Dedifferentiated amniotic fluid mesenchymal stem cell (primary cell): Measurements from ENCODE around the gene CISD1.
A peak's percentile ranks its signal among the peaks of the same experiment; 100 is the strongest.

Source experiments
- DNase-seq: peaks from one replicate; pipeline ENCODE4 v3.0.0-alpha.2; 2016; ENCODE audit errors: extremely low spot score

CISD1 gene

DNA sequence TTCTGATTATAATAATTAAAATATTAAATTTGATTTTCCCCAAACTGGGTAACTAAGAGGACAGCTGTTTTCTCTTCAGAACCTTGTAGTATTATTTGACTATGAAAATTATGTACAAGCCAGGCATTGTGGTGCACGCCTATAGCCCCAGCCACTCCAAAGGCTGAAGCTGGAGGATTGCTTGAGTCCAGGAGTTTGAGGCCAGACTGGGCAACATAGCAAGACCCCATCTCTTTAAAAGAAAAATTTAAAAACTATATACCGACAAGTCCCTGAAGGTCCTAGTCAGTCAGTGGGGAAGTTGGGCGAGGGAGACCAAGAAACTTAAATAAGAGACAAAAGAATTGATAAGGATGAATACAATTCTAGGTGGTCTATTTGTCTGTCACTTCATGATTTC lies 38.7 kb downstream of the CISD1 start:
- no peak for DNase-seq

DNA sequence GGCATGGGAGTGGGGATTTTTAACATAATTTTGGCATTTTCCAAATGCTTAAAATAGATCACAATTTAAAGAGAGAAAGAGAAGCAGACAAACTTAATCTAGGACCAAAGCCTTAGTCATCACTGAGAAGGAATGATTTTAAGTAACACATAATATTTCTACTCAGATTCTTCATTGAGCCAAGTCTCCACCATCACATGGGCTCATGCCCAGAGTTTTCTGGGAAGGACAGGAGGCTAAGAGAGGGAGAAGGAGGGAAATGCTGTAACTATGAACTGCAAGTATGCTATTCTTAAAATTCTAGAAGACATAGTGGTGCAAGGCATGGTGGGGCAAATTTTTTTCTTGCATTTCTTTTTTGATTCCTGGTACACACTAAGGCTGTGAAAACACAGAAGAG lies 42.1 kb downstream of the CISD1 start:
- DNase-seq = no peak

DNA sequence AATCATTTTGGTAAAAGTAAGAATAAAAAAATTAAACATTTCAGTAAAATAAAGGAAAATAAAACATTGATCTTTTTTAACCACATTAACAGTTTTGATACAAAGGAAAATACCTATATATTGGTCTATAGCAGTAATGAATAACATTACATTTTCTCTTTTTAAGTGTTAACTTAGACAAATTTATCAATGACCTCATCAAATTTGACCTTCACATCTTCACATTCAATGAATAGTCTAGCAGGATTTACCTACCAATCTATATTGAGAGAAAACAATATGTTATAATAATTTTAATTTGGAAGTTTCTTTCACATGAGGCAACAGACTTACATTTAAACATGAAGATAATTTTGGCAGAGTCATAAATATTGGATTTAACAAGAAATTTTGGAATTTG lies 47.9 kb downstream of the CISD1 start:
- no peak for DNase-seq

DNA sequence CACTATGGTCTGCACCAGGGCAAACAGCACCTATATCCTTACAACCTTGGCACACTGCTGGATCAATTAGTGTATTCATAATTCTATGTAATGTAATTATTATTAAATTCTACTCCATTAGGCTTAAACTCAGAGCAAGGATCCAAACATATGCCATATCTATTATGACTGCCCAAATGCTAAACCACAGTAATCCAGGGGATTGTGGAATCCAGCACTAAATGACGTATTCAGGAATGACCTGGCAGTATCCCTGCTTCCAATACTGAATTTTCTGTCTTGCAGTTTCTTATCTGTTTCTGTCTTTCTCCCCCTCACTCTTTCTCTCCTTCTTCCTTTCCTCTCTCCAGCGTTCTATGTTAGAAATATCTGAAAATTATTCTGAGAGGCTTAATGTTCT lies 49.4 kb downstream of the CISD1 start:
- no peak for DNase-seq

DNA sequence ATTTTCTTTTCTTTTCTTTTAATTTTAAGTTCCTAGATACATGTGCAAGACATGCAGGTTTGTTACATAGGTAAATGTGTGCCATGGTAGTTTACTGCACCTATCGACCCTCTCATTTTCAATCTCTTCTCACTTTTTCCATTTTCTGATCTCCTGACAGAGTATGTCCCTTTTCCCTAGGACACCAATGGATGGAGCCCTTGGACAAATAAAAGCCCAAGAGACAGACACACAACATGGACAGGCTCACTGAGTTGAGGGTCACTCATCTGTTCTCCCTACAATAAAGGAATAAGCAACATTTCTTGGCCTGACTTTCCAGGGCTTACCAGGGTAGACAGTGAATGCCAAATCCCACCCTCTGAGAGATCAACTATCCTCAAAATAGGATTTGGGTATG lies 50.6 kb downstream of the CISD1 start:
- DNase-seq = no peak

DNA sequence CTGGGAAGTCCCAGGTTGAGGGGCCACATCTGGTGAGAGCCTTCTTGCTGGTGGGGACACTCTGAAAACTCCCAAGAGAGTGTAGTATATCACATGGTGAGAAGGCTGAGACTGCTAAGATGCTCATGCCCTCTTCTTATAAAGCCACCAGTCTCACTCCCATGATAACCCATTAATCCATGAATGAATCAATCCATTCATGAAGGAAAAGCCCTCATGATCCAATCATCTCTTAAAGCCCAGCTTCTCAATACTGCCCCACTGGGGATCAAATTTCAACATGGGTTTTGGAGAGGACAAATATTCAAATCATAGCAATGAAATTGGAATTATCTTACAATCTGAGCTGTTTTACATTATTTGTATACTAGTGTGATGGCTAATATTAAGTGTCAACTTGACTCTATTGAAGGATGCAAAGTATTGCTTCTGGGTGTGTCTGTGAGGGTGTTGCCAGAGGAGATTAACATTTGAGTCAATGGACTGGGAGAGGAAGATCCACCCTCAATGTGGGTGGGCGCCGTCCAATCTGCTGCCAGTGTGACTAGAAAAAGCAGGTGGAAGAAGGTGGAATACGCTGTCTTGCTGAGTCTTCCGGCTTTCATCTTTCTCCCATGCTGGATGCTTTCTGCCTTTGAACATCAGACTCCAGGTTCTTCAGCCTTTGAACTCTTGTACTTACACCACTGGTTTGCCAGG lies 51.5 kb downstream of the CISD1 start:
- DNase-seq = no peak

DNA sequence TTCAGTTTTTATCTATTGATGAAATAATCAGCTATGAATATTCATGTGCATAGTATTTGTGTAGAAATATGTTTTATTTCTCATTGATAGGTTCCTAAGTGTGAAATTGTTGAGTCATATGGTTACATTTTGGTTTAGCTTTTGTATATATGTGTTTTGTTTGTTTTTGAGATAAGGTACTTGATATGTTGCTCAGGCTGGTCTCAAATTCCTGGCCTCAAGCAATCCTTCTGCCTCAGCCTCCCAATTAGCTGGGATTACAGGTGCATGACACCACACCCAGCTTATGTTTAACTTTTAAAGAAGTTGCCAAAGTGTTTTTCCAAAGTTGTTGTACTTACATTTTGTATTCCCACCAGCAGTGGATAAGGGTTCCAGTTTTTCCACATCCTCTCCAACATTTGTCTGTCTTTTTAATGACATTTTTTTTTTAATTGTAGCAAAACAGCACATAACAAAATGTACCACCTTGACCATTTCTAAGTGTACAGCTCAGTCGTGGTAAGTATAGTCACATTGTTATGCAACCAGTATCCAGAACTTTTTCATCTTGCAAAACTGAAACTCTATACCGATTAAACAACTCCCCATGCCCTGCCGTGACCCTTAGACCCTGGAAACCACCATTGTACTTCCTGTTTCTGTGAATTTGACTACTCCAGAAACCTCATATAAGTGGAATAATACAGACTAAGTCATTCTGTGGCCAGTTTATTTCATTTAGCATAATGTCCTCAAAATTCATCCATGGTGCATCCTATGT lies 53.3 kb downstream of the CISD1 start:
- DNase-seq = no peak

DNA sequence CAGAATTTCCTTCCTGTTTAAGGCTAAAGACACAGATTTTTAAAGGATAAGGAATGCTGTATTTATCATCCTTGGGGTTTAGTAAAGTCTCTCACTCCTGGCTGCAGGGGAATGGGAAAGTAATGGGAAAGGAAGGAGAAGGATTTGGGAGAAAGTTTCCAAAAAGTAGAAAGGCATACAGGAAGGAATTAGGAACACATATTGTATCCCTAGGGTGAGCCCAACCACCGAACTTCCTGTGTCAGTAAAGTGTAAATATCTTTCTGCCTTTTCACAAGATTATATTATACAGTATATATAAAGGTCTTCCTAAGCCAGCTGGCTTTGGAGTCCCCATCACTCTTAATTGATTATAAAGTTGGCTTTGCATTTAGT lies 53.9 kb downstream of the CISD1 start:
- DNase-seq = no peak

DNA sequence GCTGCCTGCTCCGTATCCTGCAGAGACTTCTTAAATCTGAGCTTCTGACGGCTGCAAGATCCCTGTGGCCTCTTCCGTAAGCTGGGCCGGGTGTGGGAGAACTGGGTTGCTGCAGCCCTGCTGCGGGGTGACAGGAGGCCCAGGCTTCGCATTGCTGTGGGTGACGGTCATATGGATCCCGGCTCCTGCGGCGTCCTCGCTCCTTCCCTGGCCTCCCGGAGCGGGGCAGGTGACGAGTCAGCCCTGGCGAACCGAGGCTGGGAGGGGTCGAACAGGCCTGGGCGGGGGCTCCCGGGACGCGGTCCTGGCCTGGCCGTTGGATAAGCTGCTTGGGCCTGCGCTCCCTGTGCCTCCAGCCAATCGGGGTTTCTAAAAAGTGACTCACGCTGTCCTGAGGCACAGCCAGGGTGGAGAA lies 58.0 kb downstream of the CISD1 start:
- no peak for DNase-seq

DNA sequence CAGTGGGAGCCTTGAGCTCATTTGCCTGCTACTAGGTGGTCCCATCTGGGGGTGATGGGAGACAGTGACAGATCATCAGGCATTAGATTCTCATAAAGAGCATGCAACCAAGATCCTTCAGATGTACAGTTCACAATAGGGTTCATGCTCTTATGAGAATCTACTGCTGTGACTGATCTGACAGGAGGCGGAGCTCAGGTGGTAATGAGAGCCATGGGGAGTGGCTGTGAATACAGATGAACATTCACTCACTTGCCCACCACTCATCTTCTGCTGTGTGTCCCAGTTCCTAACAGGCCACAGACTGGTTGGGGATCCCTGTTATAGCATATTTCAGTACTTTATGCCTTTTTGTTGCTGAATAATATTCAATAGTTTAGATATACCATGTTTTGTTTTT lies 59.3 kb downstream of the CISD1 start:
- DNase-seq = no peak

DNA sequence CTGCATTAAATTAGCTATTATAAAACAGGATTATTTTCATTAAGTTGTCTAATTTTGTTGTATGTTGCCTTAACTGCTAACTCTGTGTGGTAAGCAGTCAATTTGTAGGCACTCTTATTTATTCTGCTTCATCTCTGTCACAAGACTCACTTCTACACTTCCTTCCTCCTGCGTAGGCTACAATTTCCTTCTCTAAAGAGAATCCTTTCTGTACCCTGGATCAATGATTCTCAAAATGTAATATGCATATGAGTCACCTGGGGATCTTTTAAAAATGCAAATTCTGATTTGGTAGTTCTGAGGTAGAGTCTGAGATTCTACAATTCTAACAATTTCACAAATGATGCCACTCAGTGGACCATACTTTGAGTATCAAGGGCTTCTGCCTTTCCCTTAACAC lies 61.5 kb downstream of the CISD1 start:
- no peak for DNase-seq

DNA sequence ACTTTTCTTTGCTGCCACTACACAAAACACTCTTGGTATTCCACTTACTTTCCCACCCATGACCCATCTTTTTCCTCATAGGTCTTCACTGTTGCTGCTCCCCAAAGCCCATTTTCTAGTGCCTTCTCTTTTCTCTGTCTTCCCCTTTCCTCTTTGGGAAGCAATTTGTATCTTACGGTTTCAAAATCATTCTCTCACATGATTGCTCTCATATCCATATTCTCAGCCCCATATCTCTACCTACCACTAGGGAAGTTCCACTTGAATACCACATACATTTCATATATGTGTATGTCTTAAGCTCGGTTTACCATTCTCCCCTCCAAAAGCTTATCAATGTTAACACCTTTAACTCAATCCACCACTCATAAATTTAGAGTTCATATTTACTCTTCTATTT lies 62.7 kb downstream of the CISD1 start:
- no peak for DNase-seq

DNA sequence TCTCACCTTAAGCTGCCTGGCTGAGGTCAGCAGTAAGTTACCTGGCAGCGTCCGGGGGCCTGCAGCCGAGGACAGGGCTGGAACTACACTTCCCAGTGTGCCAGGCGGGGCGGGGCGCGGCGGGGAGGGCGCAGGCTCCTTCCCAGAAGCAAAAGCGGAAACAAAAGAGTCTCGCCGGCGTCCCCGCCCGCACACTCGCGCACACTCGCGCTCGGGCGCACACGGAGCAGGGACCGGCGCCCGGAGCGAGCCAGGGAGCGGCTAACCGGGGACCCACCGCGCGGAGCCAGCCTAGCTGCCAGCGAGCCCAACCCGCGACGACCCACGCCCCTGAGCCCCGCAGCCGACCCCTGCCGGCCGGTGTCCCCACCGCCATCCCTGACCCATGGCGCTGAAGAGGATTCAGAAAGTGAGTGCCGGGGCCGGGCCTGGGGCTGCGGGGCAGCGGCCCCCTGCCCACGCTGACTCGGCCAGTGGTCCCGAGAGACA lies 65.9 kb downstream of the CISD1 start, which contains the start of gene UBE2D1:
TSS of gene UBE2D1 (plus strand) at position 190 of the 489 bp plus-strand sequence. CDS start at position 386, 196 bp downstream.
- DNase-seq = peak; percentile 68

DNA sequence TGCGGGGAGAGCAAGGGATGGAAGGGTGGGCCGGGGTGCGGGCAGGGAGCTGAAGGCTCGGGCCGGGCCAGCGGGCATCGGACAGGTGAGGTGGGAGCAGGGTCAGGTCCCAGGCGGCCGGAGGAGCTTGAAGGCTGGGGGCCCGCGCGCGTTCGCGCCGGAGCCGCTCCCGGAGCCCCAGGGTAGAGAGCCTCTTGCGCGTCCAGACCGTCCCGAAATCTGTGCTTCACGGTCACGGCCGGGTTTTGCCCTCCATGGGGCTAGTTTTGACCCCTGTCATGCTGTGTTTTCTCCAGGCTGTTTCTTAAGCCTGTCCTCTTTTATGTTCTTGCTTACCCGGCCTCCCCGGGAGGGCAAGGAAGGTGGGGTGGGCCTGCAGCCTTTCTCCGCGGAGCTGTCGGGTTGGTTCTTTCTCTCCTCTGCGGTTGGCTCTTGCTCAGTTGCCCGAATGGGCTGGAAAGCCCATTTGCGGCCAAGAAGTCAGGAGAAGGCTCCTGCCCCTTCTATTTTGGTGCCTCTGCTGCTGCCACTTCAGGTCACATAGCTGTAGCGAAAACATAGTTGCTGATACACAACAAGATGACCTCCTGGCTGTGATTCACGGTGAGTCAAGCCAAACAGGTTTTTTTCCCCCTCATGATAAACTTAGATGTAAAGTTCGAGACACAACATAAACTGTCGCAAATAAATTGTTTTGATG lies 66.5 kb downstream of the CISD1 start:
- DNase-seq = no peak

DNA sequence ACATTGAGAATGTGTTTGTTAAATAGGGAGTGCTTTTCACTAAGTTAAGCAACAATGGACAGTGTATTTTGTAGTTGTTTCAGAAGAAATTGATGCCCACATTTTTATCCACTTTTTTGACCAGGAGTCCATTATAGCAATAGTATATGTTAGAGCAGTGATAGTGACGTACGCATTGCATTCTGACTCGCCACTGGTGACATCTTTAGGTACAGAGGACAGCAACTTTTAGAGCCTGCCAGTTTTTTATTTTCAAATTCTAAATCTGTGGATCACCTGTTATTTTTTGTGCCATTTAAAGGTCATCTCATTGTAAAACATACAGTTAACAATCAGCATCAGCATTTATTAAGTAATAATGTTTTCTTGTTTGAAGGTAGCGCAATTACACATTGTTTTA lies 67.3 kb downstream of the CISD1 start:
- no peak for DNase-seq
